HG02588 (cell line): Measurements from ENCODE around the gene MOGAT1.
A peak's percentile ranks its signal among the peaks of the same experiment; 100 is the strongest.
"Not testable (repeated sequence)": the region's sequence is repeated elsewhere in the genome, so short reads cannot be mapped to it uniquely, and the experiment has no call there.

Experiments used
- ATAC-seq: cut with Tn5 transposase; IDR thresholded peaks from one replicate; pipeline ENCODE4 v1.9.1; 2021; ENCODE audit warnings: mild to moderate bottlenecking, moderate library complexity; ENCODE audit not compliant: unreplicated experiment

Gene MOGAT1

GRCh38 chr2:222738312-222738711 lies 66.9 kb downstream of the MOGAT1 start:
- no peak for ATAC-seq

- ATAC-seq, result no peak
Observed at GRCh38 chr2:222738809-222739208, 67.4 kb downstream of the MOGAT1 start.

DNA sequence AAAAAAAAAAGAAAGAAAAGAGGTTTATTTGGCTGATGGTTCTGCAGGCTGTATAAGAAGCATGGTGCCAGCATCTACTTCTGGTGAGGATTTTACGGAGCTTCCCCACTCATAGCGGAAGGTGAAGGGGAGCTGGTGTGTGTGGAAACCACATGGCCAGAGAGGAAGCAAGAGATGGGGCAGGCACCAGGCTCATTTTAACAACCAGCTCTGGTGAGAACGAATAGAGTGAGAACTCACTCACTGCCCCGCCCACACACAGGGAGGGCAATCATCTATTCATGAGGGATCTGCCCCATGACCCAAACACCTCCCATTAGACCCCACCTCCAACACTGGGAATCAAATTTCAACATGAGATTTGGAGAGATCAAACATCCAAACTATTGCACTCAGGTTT lies 68.5 kb downstream of the MOGAT1 start:
- ATAC-seq, result no peak

- no peak for ATAC-seq
Observed at GRCh38 chr2:222743251-222743812, 71.9 kb downstream of the MOGAT1 start.

DNA sequence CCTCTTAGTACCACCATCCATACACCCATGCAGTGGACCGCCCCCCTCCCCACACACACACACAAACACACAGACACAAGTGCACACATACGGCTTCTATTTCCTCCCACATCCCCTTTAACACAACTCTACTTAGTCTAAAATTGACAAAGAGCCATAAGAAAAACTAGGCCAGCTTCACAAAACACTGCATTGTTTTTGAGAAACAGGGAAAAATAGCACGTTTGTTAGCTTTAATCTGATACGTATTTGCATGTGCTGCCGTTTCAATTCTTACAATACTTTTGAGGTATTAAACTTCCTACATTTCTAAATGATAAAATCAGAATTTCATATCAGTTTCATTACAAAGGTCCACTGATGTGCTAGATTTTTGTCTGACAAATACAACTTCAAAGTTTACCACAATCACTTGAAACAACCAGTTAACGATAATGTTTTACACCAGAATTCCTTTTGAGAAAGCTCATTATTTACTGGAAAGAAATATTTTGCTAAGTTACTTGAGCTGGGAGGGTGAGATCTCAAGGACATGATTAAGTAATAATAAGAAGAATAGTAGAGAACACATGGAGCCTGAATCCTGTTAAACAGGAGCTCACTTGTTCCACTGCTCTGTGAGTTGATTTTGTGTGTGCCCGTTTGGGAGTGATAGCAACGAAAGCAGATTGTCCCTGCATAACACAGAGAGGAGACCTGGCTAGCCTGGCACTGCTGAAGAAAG lies 74.5 kb downstream of the MOGAT1 start:
- ATAC-seq, result no peak

DNA sequence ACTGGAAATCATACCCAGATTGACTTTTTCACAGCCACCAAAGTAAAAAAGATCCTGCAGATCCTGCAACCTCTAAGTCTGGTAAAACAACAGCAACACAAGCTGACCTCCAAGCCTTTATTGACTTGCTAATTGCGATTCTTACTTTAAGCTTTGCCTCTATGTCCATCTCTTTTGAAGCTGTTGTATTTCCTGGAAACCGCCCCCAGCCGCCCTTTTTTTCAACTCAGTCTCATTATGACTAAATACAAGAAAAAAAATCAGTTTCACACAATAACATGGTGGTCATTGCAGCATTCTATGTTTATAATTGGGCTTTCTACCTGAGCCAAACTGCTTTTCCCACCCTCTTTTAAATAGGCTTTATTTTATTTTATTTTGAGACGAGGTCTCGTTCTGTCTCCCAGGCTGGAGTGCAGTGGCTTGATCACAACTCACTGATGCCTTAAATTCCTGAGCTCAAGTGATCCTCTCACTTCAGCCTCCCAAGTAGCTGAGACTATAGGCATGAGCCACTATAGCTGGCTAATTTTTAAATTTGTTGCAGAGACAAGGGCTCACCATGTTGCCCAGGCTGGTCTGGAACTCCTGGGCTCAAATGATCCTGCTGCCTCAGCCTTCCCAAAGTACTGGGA lies 76.2 kb downstream of the MOGAT1 start:
- peak; percentile 68 for ATAC-seq

GRCh38 chr2:222750533-222750932 lies 79.1 kb downstream of the MOGAT1 start:
- ATAC-seq, result no peak

DNA sequence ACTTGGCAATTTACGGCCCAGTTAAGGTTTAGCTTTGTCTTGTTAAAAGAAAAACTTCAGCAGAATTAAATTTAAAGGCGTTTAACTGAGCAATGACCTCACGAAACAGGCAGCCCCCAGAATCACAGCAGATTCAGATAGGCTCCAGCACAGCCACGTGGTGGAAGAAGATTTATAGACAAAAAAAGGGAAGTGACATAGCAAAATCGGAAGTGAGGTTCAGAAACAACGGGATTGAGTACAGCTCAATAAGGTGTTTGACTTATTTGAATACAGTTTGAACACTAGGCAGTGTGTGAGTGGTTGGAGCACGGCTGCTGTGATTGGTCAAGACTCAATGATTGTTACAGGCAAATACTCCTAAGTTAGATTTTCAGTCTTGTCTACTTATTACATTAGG lies 79.8 kb downstream of the MOGAT1 start:
- ATAC-seq, result no peak

DNA sequence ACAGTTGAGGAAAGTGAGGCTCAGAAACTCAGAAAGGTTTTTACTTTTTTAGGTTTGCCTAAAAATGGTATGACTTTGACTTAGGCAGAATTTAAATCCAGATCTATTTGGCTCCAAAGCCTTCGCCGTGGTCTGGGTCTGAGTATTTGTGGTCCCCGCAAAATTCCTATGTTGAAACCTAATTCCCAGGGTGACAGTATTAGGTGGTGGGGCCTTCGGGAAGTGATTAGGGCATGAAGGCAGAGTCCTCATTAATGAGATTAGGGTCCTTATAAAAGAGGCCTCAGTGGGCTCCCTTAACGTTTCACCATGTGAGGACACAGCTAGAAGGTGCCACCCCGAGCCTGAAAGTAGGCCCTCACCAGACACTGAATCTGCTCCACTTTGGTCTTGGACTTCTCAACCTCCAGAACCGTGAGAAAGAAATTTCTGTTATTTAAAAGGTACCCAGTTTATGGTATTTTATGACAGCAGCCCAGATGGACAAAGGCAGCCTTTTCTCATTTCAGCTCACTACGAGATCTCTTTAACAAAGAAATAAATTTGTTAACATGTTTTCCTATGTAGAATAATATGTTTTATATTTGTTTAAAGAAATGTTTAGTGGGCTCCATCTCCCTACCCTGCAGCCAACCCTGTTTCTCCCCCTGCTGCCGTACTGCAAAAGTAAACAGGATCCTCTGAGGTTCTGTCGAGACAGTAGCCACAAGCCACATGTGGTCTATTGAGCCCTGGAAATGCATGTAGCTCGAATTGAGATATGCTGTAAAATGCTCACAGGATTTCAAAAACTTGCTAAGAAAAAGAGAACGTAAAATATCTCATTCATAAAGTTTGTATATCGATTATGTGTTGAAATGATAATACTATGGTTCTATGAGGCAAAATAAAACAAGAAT lies 80.6 kb downstream of the MOGAT1 start:
- ATAC-seq, result no peak

- no peak for ATAC-seq
Observed at GRCh38 chr2:222752746-222753145, 81.3 kb downstream of the MOGAT1 start.

DNA sequence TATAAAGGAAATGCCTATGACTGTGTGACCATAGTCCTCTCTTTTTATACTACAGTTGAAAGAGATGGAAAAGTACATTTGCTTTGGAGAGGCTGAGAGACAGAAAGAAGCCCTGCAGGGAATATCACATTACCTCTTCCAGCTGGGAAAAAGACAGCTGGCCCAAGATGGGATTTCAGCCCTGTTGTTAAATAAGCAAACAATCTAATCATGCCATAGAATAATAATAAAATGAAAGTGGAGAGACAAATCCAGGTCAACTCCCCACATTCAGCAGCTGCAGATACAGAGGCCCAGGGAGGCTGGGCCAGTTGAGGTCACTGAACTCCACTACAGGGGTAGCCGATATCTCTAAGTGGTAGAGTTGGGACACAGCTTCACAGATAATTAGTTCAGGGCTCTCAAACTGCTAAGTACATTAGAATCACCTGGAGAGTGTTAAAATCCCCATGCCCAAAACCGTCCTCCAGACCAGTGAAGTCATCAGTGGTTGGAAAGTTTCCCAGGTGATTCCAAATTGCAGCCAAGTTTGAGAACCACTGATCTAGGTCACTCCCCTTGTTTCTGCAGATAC lies 81.9 kb downstream of the MOGAT1 start:
- no peak for ATAC-seq

DNA sequence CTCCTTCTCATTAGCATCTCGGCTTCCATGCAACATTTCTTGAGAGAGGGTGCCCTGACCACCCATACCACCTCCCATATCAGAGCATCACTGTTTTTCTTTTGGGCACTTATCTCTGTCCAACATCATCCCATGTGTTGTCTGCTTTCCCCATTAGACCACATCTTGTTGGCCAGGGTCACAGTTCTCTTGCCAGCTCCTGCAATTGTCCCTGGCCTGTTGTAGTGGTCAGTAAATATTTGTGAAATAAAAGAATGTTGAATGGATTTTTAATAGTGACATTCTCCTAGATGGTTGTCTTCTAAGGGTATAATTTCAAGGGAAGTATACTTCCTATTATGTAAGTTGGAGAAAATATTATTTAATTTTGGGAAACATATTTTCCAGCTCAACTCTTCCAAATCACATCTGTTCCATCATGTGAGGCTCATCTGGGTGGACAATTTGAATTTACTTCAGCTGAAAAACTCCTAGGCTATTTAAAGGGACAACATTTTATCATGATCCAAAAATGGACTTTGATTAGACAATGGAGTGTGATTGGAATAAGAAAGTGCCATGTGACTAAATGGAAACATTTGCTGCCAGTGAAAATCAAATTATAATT lies 83.0 kb downstream of the MOGAT1 start:
- no peak for ATAC-seq

- not testable (repeated sequence) for ATAC-seq
Observed at GRCh38 chr2:222755593-222755992, 84.1 kb downstream of the MOGAT1 start.

GRCh38 chr2:222756362-222756831 lies 84.9 kb downstream of the MOGAT1 start:
- no peak for ATAC-seq

DNA sequence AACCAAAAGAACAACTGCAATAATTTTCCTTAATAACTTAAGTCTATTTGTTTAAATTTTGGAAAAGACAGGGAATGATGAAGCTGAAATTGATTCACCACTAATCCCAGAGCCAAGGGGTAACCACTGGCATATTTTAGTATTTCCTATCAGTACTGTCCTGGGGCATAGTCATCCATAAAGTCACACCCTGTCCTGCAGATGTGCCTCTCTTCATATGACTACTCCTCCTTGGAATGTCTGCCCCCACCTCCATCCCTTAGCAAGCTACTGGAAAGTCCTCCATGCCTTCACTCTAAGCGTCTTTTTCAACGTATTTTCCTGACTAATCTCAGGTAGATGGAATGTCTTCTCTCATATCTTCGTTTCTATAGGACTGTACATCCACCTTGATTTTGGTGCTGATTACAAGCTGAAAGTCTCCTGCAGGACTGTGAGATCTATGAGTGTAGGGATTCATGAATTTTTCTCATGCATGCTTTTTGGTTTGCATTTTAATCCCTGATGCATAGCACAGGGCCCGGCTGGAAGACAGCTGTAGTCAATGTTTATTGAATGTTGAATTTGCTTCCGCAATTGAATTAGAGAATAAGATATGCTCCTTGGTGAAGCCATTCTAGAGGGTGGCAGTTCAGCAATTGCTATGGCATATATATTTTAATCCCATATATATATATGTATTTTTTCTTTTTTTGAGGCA lies 85.6 kb downstream of the MOGAT1 start:
- no peak for ATAC-seq
